DOHH2 (cell line): ENCODE data around the gene NEK7.

Experiments used
- CTCF ChIP-seq: fragments of 200-600 bp; sonication (generic); IDR thresholded peaks from one replicate; pipeline ENCODE4 v1.5.1; 2014; ENCODE audit warnings: antibody characterized with exemption, mild to moderate bottlenecking, low read depth, low read length; ENCODE audit not compliant: poor library complexity, severe bottlenecking
- EZH2phosphoT487 ChIP-seq: fragments of 200-600 bp; sonication (generic); IDR thresholded peaks from 2 replicates; pipeline ENCODE4 v1.6.1; 2017; ENCODE audit warnings: borderline replicate concordance, mild to moderate bottlenecking, antibody characterized with exemption, low read length, moderate library complexity, mixed read lengths

- no peak for TF ChIP-seq CTCF
- TF ChIP-seq EZH2phosphoT487, result no peak
Measured at GRCh38 chr1:198265073-198265661, 108.4 kb downstream of the NEK7 start.
